WTC11 (cell line): ENCODE data around the gene TBC1D22B. TPM values are rescaled to one million over a fixed set of nuclear protein-coding genes. Genes with fewer than 3 reads are reported as not detected.

Experiments used
- ATAC-seq: fragments of 200-7000 bp; cut with Tn5 transposase; 2 replicates; pipeline ENCODE4 v1.10.0; 2021; ENCODE audit warnings: mild to moderate bottlenecking, moderate library complexity
- CTCF ChIA-PET: fragments of 300-600 bp; sonication (Branson Sonifier 250); formaldehyde crosslinking; loops from one replicate; lab custom pipeline; 2021; ENCODE audit warnings: antibody characterized with exemption; lab: Charles Lee
- POLR2A ChIA-PET: fragments of 350-600 bp; sonication (Branson Sonifier 250); formaldehyde crosslinking; loops from one replicate; lab custom pipeline; 2021; ENCODE audit warnings: antibody characterized with exemption; lab: Charles Lee
- DNase-seq: peaks from one replicate; pipeline ENCODE4 v3.0.0; 2021; ENCODE audit warnings: low spot score
- H3K27ac Mint-ChIP-seq: 2 replicates; pipeline ENCODE4 v1.8.0; 2021; ENCODE audit warnings: mixed read lengths
- H3K27me3 Mint-ChIP-seq: 2 replicates; pipeline ENCODE4 v1.8.0; 2021; ENCODE audit warnings: low read depth, mild to moderate bottlenecking, moderate library complexity, mixed read lengths
- H3K36me3 Mint-ChIP-seq: 2 replicates; pipeline ENCODE4 v1.8.0; 2021; ENCODE audit warnings: mixed read lengths
- H3K4me1 Mint-ChIP-seq: 2 replicates; pipeline ENCODE4 v1.8.0; 2022; ENCODE audit warnings: mixed read lengths
- H3K4me3 Mint-ChIP-seq: 2 replicates; pipeline ENCODE4 v1.8.0; 2021; ENCODE audit warnings: mild to moderate bottlenecking, moderate library complexity, mixed read lengths
- H3K9me3 Mint-ChIP-seq: 2 replicates; pipeline ENCODE4 v1.8.0; 2021; ENCODE audit warnings: mixed read lengths
- FOXJ3 ChIP-seq: sonication (generic); formaldehyde crosslinking; IDR thresholded peaks from 2 replicates; pipeline ENCODE4 v1.9.0; 2021; ENCODE audit warnings: missing genetic modification reagents, mild to moderate bottlenecking, borderline replicate concordance
- FOXK1 ChIP-seq: sonication (generic); formaldehyde crosslinking; IDR thresholded peaks from 2 replicates; pipeline ENCODE4 v1.8.0; 2022; ENCODE audit warnings: mild to moderate bottlenecking, moderate library complexity, missing genetic modification reagents
- GTF2I ChIP-seq: fragments of 250-450 bp; sonication (Bioruptor Pico); conservative IDR thresholded peaks from 2 replicates; pipeline ENCODE4 v1.4.0; 2021; ENCODE audit warnings: mild to moderate bottlenecking
- IRF1 ChIP-seq: sonication (generic); formaldehyde crosslinking; IDR thresholded peaks from 2 replicates; pipeline ENCODE4 v1.8.0; 2023; ENCODE audit warnings: missing genetic modification reagents
- ZBTB21 ChIP-seq: sonication (generic); formaldehyde crosslinking; IDR thresholded peaks from 2 replicates; pipeline ENCODE4 v1.8.1; 2023; ENCODE audit warnings: mild to moderate bottlenecking, missing genetic modification reagents, borderline replicate concordance
- ZNF232 ChIP-seq: sonication (generic); formaldehyde crosslinking; IDR thresholded peaks from 2 replicates; pipeline ENCODE4 v1.8.0; 2022; ENCODE audit warnings: mild to moderate bottlenecking, missing genetic modification reagents
- ZNF396 ChIP-seq: fragments of 250-450 bp; sonication (Bioruptor Pico); IDR thresholded peaks from 2 replicates; pipeline ENCODE4 v1.8.0; 2021; ENCODE audit warnings: mild to moderate bottlenecking, moderate library complexity, borderline replicate concordance
- ZNF416 ChIP-seq: fragments of 250-450 bp; sonication (Bioruptor Pico); IDR thresholded peaks from 2 replicates; pipeline ENCODE4 v1.9.0; 2021; ENCODE audit warnings: mild to moderate bottlenecking, inconsistent platforms
- total RNA-seq: library from RNA; stranded (reverse); gene quantifications from 3 replicates; pipeline ENCODE4 v1.2.3, GENCODE V29; 2021
- TF ChIP-seq, protein P1 (sequence below): sonication (generic); formaldehyde crosslinking; IDR thresholded peaks from 2 replicates; pipeline ENCODE4 v1.8.0; 2023; ENCODE audit warnings: missing genetic modification reagents, mild to moderate bottlenecking, borderline replicate concordance
- TF ChIP-seq, protein P2 (sequence below): sonication (generic); formaldehyde crosslinking; IDR thresholded peaks from 2 replicates; pipeline ENCODE4 v1.8.0; 2022; ENCODE audit warnings: mild to moderate bottlenecking, missing genetic modification reagents
- TF ChIP-seq, protein P3 (sequence below): sonication (generic); formaldehyde crosslinking; conservative IDR thresholded peaks from 2 replicates; pipeline ENCODE4 v1.8.1; 2023; ENCODE audit warnings: mild to moderate bottlenecking, low read depth, missing genetic modification reagents, moderate library complexity
- TF ChIP-seq, protein P4 (sequence below): sonication (generic); formaldehyde crosslinking; IDR thresholded peaks from 2 replicates; pipeline ENCODE4 v1.8.1; 2023; ENCODE audit warnings: mild to moderate bottlenecking, missing genetic modification reagents, borderline replicate concordance
- TF ChIP-seq, protein P5 (sequence below): sonication (generic); formaldehyde crosslinking; IDR thresholded peaks from 2 replicates; pipeline ENCODE4 v1.8.0; 2022; ENCODE audit warnings: mild to moderate bottlenecking, missing genetic modification reagents

TBC1D22B gene
- total RNA-seq, 1 experiment from 2014 or later: 16.4 TPM

GRCh38 chr6:37331047-37331446, 73.5 kb downstream of the TBC1D22B start (continued):
- TF ChIP-seq, protein P1, sequence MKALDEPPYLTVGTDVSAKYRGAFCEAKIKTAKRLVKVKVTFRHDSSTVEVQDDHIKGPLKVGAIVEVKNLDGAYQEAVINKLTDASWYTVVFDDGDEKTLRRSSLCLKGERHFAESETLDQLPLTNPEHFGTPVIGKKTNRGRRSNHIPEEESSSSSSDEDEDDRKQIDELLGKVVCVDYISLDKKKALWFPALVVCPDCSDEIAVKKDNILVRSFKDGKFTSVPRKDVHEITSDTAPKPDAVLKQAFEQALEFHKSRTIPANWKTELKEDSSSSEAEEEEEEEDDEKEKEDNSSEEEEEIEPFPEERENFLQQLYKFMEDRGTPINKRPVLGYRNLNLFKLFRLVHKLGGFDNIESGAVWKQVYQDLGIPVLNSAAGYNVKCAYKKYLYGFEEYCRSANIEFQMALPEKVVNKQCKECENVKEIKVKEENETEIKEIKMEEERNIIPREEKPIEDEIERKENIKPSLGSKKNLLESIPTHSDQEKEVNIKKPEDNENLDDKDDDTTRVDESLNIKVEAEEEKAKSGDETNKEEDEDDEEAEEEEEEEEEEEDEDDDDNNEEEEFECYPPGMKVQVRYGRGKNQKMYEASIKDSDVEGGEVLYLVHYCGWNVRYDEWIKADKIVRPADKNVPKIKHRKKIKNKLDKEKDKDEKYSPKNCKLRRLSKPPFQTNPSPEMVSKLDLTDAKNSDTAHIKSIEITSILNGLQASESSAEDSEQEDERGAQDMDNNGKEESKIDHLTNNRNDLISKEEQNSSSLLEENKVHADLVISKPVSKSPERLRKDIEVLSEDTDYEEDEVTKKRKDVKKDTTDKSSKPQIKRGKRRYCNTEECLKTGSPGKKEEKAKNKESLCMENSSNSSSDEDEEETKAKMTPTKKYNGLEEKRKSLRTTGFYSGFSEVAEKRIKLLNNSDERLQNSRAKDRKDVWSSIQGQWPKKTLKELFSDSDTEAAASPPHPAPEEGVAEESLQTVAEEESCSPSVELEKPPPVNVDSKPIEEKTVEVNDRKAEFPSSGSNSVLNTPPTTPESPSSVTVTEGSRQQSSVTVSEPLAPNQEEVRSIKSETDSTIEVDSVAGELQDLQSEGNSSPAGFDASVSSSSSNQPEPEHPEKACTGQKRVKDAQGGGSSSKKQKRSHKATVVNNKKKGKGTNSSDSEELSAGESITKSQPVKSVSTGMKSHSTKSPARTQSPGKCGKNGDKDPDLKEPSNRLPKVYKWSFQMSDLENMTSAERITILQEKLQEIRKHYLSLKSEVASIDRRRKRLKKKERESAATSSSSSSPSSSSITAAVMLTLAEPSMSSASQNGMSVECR: no peak
- no peak for TF ChIP-seq ZBTB21 (CRISPR knock-in tag)
- TF ChIP-seq ZNF232 (CRISPR knock-in tag): no peak
- TF ChIP-seq, protein P2, sequence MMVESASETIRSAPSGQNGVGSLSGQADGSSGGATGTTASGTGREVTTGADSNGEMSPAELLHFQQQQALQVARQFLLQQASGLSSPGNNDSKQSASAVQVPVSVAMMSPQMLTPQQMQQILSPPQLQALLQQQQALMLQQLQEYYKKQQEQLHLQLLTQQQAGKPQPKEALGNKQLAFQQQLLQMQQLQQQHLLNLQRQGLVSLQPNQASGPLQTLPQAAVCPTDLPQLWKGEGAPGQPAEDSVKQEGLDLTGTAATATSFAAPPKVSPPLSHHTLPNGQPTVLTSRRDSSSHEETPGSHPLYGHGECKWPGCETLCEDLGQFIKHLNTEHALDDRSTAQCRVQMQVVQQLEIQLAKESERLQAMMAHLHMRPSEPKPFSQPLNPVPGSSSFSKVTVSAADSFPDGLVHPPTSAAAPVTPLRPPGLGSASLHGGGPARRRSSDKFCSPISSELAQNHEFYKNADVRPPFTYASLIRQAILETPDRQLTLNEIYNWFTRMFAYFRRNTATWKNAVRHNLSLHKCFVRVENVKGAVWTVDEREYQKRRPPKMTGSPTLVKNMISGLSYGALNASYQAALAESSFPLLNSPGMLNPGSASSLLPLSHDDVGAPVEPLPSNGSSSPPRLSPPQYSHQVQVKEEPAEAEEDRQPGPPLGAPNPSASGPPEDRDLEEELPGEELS (CRISPR knock-in tag): no peak
- TF ChIP-seq FOXK1 (CRISPR knock-in tag): no peak
- TF ChIP-seq ZNF416 (CRISPR knock-in tag): no peak
- TF ChIP-seq FOXJ3 (CRISPR knock-in tag): no peak
- TF ChIP-seq GTF2I (CRISPR knock-in tag): no peak
- TF ChIP-seq, protein P3, sequence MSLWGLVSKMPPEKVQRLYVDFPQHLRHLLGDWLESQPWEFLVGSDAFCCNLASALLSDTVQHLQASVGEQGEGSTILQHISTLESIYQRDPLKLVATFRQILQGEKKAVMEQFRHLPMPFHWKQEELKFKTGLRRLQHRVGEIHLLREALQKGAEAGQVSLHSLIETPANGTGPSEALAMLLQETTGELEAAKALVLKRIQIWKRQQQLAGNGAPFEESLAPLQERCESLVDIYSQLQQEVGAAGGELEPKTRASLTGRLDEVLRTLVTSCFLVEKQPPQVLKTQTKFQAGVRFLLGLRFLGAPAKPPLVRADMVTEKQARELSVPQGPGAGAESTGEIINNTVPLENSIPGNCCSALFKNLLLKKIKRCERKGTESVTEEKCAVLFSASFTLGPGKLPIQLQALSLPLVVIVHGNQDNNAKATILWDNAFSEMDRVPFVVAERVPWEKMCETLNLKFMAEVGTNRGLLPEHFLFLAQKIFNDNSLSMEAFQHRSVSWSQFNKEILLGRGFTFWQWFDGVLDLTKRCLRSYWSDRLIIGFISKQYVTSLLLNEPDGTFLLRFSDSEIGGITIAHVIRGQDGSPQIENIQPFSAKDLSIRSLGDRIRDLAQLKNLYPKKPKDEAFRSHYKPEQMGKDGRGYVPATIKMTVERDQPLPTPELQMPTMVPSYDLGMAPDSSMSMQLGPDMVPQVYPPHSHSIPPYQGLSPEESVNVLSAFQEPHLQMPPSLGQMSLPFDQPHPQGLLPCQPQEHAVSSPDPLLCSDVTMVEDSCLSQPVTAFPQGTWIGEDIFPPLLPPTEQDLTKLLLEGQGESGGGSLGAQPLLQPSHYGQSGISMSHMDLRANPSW (CRISPR knock-in tag): no peak
- TF ChIP-seq, protein P4, sequence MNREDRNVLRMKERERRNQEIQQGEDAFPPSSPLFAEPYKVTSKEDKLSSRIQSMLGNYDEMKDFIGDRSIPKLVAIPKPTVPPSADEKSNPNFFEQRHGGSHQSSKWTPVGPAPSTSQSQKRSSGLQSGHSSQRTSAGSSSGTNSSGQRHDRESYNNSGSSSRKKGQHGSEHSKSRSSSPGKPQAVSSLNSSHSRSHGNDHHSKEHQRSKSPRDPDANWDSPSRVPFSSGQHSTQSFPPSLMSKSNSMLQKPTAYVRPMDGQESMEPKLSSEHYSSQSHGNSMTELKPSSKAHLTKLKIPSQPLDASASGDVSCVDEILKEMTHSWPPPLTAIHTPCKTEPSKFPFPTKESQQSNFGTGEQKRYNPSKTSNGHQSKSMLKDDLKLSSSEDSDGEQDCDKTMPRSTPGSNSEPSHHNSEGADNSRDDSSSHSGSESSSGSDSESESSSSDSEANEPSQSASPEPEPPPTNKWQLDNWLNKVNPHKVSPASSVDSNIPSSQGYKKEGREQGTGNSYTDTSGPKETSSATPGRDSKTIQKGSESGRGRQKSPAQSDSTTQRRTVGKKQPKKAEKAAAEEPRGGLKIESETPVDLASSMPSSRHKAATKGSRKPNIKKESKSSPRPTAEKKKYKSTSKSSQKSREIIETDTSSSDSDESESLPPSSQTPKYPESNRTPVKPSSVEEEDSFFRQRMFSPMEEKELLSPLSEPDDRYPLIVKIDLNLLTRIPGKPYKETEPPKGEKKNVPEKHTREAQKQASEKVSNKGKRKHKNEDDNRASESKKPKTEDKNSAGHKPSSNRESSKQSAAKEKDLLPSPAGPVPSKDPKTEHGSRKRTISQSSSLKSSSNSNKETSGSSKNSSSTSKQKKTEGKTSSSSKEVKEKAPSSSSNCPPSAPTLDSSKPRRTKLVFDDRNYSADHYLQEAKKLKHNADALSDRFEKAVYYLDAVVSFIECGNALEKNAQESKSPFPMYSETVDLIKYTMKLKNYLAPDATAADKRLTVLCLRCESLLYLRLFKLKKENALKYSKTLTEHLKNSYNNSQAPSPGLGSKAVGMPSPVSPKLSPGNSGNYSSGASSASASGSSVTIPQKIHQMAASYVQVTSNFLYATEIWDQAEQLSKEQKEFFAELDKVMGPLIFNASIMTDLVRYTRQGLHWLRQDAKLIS (CRISPR knock-in tag): no peak

DNA sequence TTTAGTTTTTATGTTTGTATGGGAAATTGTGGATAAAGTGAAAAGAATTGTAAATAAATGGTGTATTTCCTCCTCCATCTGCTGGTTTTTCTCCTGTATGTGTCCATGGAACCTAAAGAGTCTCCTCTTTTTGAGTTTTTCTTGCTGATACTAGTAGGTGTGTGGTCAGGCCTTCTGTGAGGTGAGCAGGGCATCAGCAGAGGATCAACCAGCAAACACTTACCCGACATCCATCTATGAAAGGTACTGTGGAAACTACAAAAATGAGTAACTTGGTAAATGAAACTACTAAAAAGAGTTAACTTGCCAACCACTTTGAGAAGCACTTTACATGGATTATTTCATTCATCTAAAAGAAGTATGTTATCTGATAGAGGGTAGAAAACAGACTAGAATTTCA, 75.3 kb downstream of the TBC1D22B start:
- POLR2A ChIA-PET: no interaction called here
- no peaks in the 10 kb centered on the region for H3K27me3 Mint-ChIP-seq
- no peaks in the 10 kb centered on the region for H3K4me1 Mint-ChIP-seq
- TF ChIP-seq IRF1 (CRISPR knock-in tag): no peak
- TF ChIP-seq ZNF396: no peak
- TF ChIP-seq, protein P5, sequence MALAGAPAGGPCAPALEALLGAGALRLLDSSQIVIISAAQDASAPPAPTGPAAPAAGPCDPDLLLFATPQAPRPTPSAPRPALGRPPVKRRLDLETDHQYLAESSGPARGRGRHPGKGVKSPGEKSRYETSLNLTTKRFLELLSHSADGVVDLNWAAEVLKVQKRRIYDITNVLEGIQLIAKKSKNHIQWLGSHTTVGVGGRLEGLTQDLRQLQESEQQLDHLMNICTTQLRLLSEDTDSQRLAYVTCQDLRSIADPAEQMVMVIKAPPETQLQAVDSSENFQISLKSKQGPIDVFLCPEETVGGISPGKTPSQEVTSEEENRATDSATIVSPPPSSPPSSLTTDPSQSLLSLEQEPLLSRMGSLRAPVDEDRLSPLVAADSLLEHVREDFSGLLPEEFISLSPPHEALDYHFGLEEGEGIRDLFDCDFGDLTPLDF (CRISPR knock-in tag): no peak
- ATAC-seq: no peak
- CTCF ChIA-PET: no interaction called here
- no peak overlapping the region for H3K4me3 Mint-ChIP-seq
- peaks cover 24% of the 10 kb centered on the region for H3K36me3 Mint-ChIP-seq
- no peaks in the 10 kb centered on the region for H3K9me3 Mint-ChIP-seq
- H3K27ac Mint-ChIP-seq: no peak overlapping the region
- DNase-seq: no peak
